Kidney epithelial cell (primary cell): ENCODE results near the gene SNPH. TPM values are rescaled to one million over a fixed set of nuclear protein-coding genes. Genes with fewer than 3 reads are reported as not detected.

Source experiments
- DNase-seq: peaks from one replicate; pipeline ENCODE4 v3.0.0-alpha.2; 2010; ENCODE audit warnings: low read depth
- H3K27me3 ChIP-seq: 2 replicates; pipeline ENCODE4 v1.6.0; 2011; ENCODE audit warnings: low read length; ENCODE audit not compliant: control insufficient read depth, insufficient read depth
- H3K36me3 ChIP-seq: 2 replicates; pipeline ENCODE4 v1.5.1; 2011; ENCODE audit warnings: low read length; ENCODE audit not compliant: control insufficient read depth, insufficient read depth
- H3K4me3 ChIP-seq: 2 replicates; pipeline ENCODE4 v1.5.1; 2011; ENCODE audit warnings: low read depth, mild to moderate bottlenecking, control low read depth, low read length
- total RNA-seq: library from RNA; depleted of rRNA; stranded (reverse); fragments of >200 nt; gene quantifications from 2 replicates; pipeline ENCODE4 v1.2.3, GENCODE V29; 2015
- TF ChIP-seq, protein P1 (sequence below): IDR thresholded peaks from 2 replicates; pipeline ENCODE4 v1.5.1; 2011; ENCODE audit warnings: mild to moderate bottlenecking, moderate library complexity, low read length, control low read depth, inconsistent platforms; ENCODE audit not compliant: insufficient read depth, poor library complexity, severe bottlenecking

The SNPH gene
- total RNA-seq, 1 donor from 2014 or later = 7.1 TPM

DNA sequence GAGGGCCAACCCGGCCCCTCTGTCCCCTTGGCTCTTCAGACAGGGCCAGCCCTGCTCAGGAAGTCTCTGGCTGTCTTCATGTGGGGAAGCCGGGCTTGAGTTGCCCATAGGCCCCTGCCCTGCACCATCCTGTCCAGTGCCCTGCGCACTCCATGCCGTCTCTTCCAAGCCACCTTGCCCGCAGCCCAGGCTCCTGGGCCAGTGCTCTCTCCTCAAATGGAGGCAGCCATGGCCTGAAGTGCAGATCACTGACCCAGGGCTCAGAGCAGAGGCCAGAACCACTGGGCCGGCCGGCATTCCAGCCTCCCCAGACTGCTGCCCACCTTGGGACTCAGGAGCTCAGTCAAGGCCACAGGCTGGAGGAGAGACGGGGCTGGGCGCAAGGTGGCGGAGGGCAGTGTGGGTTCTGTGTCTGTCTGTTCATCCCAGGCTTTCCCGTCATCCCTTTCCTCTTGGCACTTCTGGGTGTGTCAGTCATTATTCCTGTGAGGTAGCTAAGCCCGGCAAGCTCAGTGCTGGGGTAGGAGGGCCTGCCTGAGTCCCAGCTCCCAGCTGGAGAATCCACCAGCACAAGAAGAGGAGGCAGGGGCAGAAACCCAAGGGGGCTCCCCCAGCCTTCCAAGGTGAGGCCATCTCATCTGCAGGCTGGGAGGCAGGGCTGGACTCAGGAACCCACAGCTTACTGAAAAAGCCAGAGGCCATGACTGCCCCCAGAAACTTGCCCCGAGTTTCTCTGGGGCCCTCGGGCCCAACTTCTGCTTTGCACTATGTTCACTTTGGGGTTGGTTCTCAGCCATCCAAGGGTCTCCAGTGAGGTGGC is 40.4 kb downstream of the SNPH start:
- H3K27me3 ChIP-seq = no peaks in the 10 kb centered on the region
- no peak for DNase-seq
- TF ChIP-seq, protein P1, sequence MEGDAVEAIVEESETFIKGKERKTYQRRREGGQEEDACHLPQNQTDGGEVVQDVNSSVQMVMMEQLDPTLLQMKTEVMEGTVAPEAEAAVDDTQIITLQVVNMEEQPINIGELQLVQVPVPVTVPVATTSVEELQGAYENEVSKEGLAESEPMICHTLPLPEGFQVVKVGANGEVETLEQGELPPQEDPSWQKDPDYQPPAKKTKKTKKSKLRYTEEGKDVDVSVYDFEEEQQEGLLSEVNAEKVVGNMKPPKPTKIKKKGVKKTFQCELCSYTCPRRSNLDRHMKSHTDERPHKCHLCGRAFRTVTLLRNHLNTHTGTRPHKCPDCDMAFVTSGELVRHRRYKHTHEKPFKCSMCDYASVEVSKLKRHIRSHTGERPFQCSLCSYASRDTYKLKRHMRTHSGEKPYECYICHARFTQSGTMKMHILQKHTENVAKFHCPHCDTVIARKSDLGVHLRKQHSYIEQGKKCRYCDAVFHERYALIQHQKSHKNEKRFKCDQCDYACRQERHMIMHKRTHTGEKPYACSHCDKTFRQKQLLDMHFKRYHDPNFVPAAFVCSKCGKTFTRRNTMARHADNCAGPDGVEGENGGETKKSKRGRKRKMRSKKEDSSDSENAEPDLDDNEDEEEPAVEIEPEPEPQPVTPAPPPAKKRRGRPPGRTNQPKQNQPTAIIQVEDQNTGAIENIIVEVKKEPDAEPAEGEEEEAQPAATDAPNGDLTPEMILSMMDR = no peak
- H3K4me3 ChIP-seq = no peak overlapping the region
- no peaks in the 10 kb centered on the region for H3K36me3 ChIP-seq

DNA sequence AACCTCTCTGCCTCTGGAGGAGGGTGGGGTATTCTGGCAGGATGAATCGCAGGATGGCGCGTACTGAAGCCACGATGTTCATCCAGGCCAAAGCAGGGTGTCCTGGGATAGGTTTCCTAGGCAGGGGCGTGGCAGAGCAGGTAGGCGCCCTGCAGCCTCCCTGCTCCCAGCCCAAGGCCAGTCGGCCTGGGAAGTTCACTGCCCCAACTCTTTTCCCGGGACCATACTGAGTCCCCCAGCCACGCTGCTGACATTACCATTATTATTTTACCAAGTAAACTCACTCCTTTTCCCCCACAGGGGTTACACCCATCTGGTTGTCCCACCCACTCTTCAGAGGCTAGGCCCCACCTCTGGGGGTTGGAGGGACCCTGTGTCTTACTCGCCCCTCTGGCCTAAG is 41.1 kb downstream of the SNPH start:
- Histone ChIP-seq H3K4me3 (no peak overlapping the region), H3K27me3 (no peaks in the 10 kb centered on the region), H3K36me3 (no peaks in the 10 kb centered on the region)
- TF ChIP-seq, protein P1 = no peak
- DNase-seq = no peak

DNA sequence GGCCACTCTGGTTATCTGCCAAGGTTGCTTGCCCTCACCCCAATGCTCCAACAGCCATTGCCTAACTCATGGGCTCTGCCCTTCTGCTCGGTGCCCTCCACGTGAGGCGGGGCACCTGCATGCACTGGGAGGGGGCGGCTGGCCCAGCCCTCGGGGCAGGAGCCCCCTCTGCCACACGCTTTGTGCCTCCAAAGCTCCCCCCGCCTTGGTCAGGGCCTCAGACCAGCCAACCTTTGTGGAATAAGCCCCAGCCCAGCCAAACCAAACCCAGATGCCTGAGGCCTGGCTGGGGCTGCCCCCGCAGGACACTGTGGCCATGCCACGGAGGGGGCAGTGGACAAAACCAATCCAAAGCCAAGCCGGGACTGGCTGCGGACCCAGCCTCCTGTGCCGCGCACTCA is 41.5 kb downstream of the SNPH start:
- no peak overlapping the region for H3K4me3 ChIP-seq
- DNase-seq = no peak
- no peaks in the 10 kb centered on the region for H3K36me3 ChIP-seq
- TF ChIP-seq, protein P1 = no peak
- no peaks in the 10 kb centered on the region for H3K27me3 ChIP-seq

DNA sequence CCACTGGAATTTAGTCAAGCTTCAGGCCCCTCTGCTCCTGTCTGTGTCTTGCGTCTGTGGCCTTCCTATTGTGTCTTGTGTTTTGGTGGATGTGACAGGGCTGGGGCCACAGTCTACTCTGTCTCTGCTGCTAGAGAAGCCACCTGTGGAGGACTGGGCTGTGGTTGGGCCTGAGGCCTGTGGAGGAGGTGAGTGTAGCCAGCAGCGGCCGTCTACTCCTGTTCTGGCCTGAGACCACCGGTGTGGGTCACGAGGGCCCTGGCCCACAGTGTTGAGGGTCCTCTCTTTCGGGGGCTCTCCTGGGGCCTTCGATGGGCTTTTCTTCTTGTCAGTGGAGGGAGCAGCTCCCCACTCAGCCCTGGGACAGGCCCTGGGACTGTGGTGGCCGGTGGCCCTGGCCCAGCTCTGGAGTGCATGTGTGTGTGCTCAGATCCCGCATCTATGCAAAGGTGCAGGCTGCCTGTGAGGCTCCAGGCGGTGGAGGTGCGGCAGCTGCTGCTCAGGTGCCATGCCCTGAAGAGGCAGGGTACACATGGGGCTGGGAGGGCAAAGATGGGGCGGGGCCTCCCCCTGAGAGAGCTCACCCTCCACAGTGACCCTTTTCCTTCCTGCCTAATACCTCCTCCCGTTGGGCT is 42.1 kb downstream of the SNPH start:
- Histone ChIP-seq H3K4me3 (no peak overlapping the region), H3K36me3 (no peaks in the 10 kb centered on the region), H3K27me3 (no peaks in the 10 kb centered on the region)
- TF ChIP-seq, protein P1 = no peak
- no peak for DNase-seq

DNA sequence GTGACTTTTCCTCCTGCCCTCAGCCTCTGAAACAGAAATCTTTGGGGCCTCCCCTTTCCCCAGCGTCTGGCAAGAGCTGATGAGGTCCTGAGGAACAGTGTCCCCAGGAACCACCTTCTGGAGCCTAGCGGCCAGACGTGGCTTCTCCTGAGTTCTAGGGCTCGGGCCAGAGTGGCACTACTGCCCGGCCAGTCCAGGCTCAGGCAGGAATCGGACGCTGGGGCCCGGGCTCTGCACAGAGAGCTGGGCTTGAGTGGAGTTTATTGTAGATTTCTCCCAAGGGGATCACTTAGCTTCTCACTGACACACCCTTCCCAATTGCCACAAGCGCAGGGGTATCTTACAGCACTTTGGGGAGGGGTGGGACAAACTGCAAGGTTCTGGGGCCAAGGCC is 42.6 kb downstream of the SNPH start:
- no peak overlapping the region for H3K4me3 ChIP-seq
- no peaks in the 10 kb centered on the region for H3K27me3 ChIP-seq
- TF ChIP-seq, protein P1 = no peak
- no peak for DNase-seq
- no peaks in the 10 kb centered on the region for H3K36me3 ChIP-seq
